Uterus (tissue), 4 donors: ENCODE data around the gene SLC16A1. TPM values are rescaled to one million over a fixed set of nuclear protein-coding genes. Genes with fewer than 3 reads are reported as not detected.

Source experiments
- DNase-seq, 2 donors: peaks; one replicate each; pipeline ENCODE4 v3.0.0-alpha.2; 2019 to 2020
- H3K27ac ChIP-seq, 2 donors: fragments of 200-600 bp; sonication (generic); 1 replicate in 1 of 2; 2 replicates in 1 of 2; pipeline ENCODE4 v1.5.1; 2016 to 2018
- H3K27me3 ChIP-seq, 2 donors: fragments of 200-600 bp; sonication (generic); one replicate each; pipeline ENCODE4 v1.5.1; 2018 to 2019; ENCODE audit warnings: control low read depth in 1 of 2
- H3K36me3 ChIP-seq, 2 donors: fragments of 200-600 bp; sonication (generic); one replicate each; pipeline ENCODE4 v1.5.1; 2019; ENCODE audit warnings: control low read depth in 1 of 2
- H3K4me1 ChIP-seq, 2 donors: fragments of 200-600 bp; sonication (generic); one replicate each; pipeline ENCODE4 v1.5.1; 2018 to 2019; ENCODE audit warnings: control low read depth in 1 of 2
- H3K4me3 ChIP-seq, 2 donors: fragments of 200-600 bp; sonication (generic); 1 replicate in 1 of 2; 2 replicates in 1 of 2; pipeline ENCODE4 v1.5.1; 2018 to 2019; ENCODE audit warnings: mild to moderate bottlenecking in 1 of 2
- H3K9me3 ChIP-seq, 2 donors: fragments of 200-600 bp; sonication (generic); one replicate each; pipeline ENCODE4 v1.5.1; 2019; ENCODE audit warnings: control low read depth in 1 of 2
- POLR2A ChIP-seq, 2 donors: fragments of 450-650 bp; IDR thresholded peaks; one replicate each; pipeline ENCODE4 v1.6.1; 2016; ENCODE audit warnings: antibody characterized with exemption in 2 of 2, mild to moderate bottlenecking in 1 of 2, moderate library complexity in 1 of 2
- intact Hi-C: fragments of 100-400 bp; cut with DNase I; formaldehyde crosslinking; loops from one replicate; pipeline ENCODE4 v1.15.1; 2023; ENCODE audit warnings: low total_unique reads
- total RNA-seq, 4 donors: library from RNA; depleted of rRNA in 3 of 4; stranded (reverse); fragments of >200 nt in 3 of 4; gene quantifications; one replicate each; pipeline versions ENCODE4 v1.1.0 to v1.2.4, GENCODE V29; 2014 to 2023
- TF ChIP-seq, protein P1 (sequence below), 4 experiments: fragments of 200-600 bp in 2 of 4; fragments of 450-650 bp in 2 of 4; sonication (generic) in 2 of 4; IDR thresholded peaks; one replicate each; pipeline ENCODE4 v1.5.1; 2016 to 2019; ENCODE audit warnings: antibody characterized with exemption in 4 of 4, mild to moderate bottlenecking in 2 of 4, moderate library complexity in 1 of 4
- donor health status: DM: yes; HTN: yes; CAD: no.

The SLC16A1 gene
- total RNA-seq, 4 donors from 2014 or later, result 12.6 to 76.3 (median 39.5) TPM

GRCh38 chr1:112904071-112904830 is 51.7 kb downstream of the SLC16A1 start:
- H3K27me3 ChIP-seq, result no peaks in the 10 kb centered on the region
- no peaks in the 10 kb centered on the region for H3K36me3 ChIP-seq
- intact Hi-C loops, result no loop called here
- no peak for TF ChIP-seq POLR2A (IDR thresholded peaks at IDR 0.05)
- TF ChIP-seq, protein P1, sequence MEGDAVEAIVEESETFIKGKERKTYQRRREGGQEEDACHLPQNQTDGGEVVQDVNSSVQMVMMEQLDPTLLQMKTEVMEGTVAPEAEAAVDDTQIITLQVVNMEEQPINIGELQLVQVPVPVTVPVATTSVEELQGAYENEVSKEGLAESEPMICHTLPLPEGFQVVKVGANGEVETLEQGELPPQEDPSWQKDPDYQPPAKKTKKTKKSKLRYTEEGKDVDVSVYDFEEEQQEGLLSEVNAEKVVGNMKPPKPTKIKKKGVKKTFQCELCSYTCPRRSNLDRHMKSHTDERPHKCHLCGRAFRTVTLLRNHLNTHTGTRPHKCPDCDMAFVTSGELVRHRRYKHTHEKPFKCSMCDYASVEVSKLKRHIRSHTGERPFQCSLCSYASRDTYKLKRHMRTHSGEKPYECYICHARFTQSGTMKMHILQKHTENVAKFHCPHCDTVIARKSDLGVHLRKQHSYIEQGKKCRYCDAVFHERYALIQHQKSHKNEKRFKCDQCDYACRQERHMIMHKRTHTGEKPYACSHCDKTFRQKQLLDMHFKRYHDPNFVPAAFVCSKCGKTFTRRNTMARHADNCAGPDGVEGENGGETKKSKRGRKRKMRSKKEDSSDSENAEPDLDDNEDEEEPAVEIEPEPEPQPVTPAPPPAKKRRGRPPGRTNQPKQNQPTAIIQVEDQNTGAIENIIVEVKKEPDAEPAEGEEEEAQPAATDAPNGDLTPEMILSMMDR (IDR thresholded peaks at IDR 0.05), result no peak
- H3K4me3 ChIP-seq, result no peak overlapping the region
- peak overlapping the region; percentile 63 to 76 for H3K27ac ChIP-seq
- DNase-seq, result peak in 1 of 2 donors; percentile 31
- H3K9me3 ChIP-seq, result no peaks in the 10 kb centered on the region
- peaks cover 0 to 6% of the 10 kb centered on the region in 2 donors for H3K4me1 ChIP-seq

DNA sequence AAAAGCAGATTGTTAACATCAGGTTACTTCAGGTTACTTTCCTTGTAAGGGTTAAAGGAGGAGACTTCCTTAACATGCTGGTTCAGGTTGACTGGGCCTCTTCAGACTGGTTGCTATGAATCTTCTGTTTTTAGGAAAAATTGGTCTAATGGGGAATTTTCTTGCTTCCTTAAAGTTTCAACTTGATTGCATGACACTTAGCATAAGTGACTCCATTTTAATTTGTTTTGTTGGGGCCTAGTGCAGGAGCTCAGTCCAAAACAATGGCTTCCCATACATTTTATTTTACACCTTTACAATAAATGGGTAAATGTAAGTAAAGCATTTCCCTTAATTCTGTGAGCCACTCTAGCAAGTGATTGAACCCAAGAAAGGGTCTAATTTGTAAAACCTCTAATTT is 53.8 kb downstream of the SLC16A1 start:
- intact Hi-C loops, result no loop called here
- DNase-seq, result no peak
- TF ChIP-seq POLR2A (IDR thresholded peaks at IDR 0.05), result no peak
- TF ChIP-seq, protein P1 (IDR thresholded peaks at IDR 0.05), result no peak

DNA sequence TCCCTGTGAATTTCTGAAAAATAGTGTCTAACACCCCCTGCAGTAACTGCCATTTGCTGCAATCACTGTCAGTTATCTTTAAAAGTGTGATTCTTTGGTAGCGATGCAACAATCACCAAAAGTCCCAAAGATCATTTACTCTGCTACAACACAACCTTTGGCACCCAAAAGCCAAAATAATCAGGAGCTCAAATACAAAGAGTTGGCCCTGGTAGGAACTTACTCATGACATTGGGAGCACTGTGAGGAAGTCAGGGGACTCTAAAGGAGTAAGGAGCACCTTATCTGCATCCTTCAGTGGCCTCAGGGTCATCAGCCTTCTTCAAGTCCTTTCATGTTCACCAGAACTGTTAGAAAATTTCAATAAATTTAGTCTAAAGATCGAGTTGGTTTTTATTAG is 54.6 kb downstream of the SLC16A1 start:
- no peak overlapping the region for H3K27ac ChIP-seq
- peaks cover 0 to 6% of the 10 kb centered on the region in 2 donors for H3K4me1 ChIP-seq
- no peaks in the 10 kb centered on the region for H3K27me3 ChIP-seq
- no peak for DNase-seq
- no peak overlapping the region for H3K4me3 ChIP-seq
- H3K9me3 ChIP-seq, result no peaks in the 10 kb centered on the region
- no peak for TF ChIP-seq POLR2A (IDR thresholded peaks at IDR 0.05)
- TF ChIP-seq, protein P1 (IDR thresholded peaks at IDR 0.05), result no peak
- no peaks in the 10 kb centered on the region for H3K36me3 ChIP-seq
- intact Hi-C loops, result no loop called here

More for the DNA sequence above, 53.8 kb downstream of the SLC16A1 start:
- H3K4me3 ChIP-seq, result no peak overlapping the region
- no peak overlapping the region for H3K27ac ChIP-seq
- no peaks in the 10 kb centered on the region for H3K9me3 ChIP-seq
- peaks cover 0 to 6% of the 10 kb centered on the region in 2 donors for H3K4me1 ChIP-seq
- H3K27me3 ChIP-seq, result no peaks in the 10 kb centered on the region
- no peaks in the 10 kb centered on the region for H3K36me3 ChIP-seq

DNA sequence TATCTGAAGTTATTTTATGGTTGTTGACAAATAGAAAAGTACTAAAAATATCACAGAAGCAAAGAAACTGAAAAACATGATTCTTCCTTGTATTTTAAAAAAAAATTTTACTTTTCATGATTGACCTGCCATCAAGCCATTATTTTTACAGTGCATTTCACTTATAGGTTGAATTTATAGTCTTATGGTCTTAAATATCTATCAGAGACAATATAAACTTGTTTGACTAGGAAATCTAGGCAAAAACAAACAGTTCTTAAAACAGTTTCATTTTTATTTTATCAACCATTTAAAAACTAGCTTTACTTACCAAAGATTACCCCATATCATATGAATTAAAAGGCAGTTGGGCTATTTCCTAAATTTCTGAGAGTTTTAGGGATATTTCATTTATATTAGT is 59.2 kb downstream of the SLC16A1 start:
- Histone ChIP-seq H3K4me1 (no peaks in the 10 kb centered on the region), H3K9me3 (no peaks in the 10 kb centered on the region), H3K36me3 (no peaks in the 10 kb centered on the region), H3K27me3 (no peaks in the 10 kb centered on the region), H3K4me3 (no peak overlapping the region), H3K27ac (no peak overlapping the region)
- TF ChIP-seq, protein P1 (IDR thresholded peaks at IDR 0.05), result no peak
- no peak for TF ChIP-seq POLR2A (IDR thresholded peaks at IDR 0.05)
- DNase-seq, result no peak
- intact Hi-C loops, result no loop called here

GRCh38 chr1:112894561-112895011 is 61.4 kb downstream of the SLC16A1 start:
- H3K36me3 ChIP-seq, result no peaks in the 10 kb centered on the region
- no peak overlapping the region for H3K4me3 ChIP-seq
- H3K27ac ChIP-seq, result no peak overlapping the region
- DNase-seq, result no peak
- H3K9me3 ChIP-seq, result no peaks in the 10 kb centered on the region
- H3K27me3 ChIP-seq, result no peaks in the 10 kb centered on the region
- TF ChIP-seq, protein P1 (IDR thresholded peaks at IDR 0.05), result no peak
- TF ChIP-seq POLR2A (IDR thresholded peaks at IDR 0.05), result no peak
- no peaks in the 10 kb centered on the region for H3K4me1 ChIP-seq
- intact Hi-C loops, result no loop called here
